Psoas muscle (tissue), 8 donors: ENCODE results near the gene OOSP4B. TPM values are rescaled to one million over a fixed set of nuclear protein-coding genes. Genes with fewer than 3 reads are reported as not detected.

Experiments used
- ATAC-seq, 4 donors: fragments of 200-7000 bp; cut with Tn5 transposase; one replicate each; pipeline ENCODE4 v1.9.1; 2020; ENCODE audit warnings: moderate library complexity in 3 of 4, mild to moderate bottlenecking in 2 of 4
- DNase-seq, 2 donors: peaks; one replicate each; pipeline ENCODE4 v3.0.0-alpha.2; 2020
- H3K27ac ChIP-seq: fragments of 200-600 bp; one replicate; pipeline ENCODE4 v1.8.0; 2022
- H3K27me3 ChIP-seq, 3 donors: fragments of 200-600 bp in 1 of 3; one replicate each; pipeline versions ENCODE4 v1.6.1 to v1.8.0; 2013 to 2022; ENCODE audit warnings: low read length in 2 of 3, mild to moderate bottlenecking in 2 of 3, moderate library complexity in 1 of 3; ENCODE audit not compliant: insufficient read depth in 3 of 3
- H3K36me3 ChIP-seq, 2 donors: fragments of 200-600 bp in 1 of 2; one replicate each; pipeline versions ENCODE4 v1.6.1 to v1.8.0; 2013 to 2022; ENCODE audit warnings: low read depth in 1 of 2, mild to moderate bottlenecking in 1 of 2, moderate library complexity in 1 of 2; ENCODE audit not compliant: insufficient read depth in 1 of 2
- H3K4me1 ChIP-seq: fragments of 200-600 bp; one replicate; pipeline ENCODE4 v1.8.0; 2022
- H3K4me3 ChIP-seq: fragments of 200-600 bp; one replicate; pipeline ENCODE4 v1.8.0; 2022; ENCODE audit warnings: mild to moderate bottlenecking
- H3K9me3 ChIP-seq: fragments of 200-600 bp; one replicate; pipeline ENCODE4 v1.8.0; 2022
- WGBS, 3 donors: extraction: QIAGEN DNeasy Blood & Tissue Kit; methylation state at CpG; one replicate each; pipeline versions ENCODE4 v1.1.6 to v1.1.7; 2013; 5-methylcytosine and 5-hydroxymethylcytosine counted together
- intact Hi-C, 2 donors: fragments of 100-400 bp; cut with DNase I; formaldehyde crosslinking; loops; one replicate each; pipeline versions ENCODE4 v1.11.0 to v1.14.2; 2022
- polyA plus RNA-seq, 3 donors: library from polyadenylated mRNA; stranded (reverse); fragments of 200-250 nt; gene quantifications; one replicate each; pipeline ENCODE4 v1.2.3, GENCODE V29; 2013
- total RNA-seq, 4 donors: library from RNA; stranded (reverse); fragmentation: NEBNext Ultra II Directional in 2 of 4; extraction: Animal tissue kit (Norgen Biotek cat#: 25700) in 2 of 4; gene quantifications; one replicate each; pipeline versions ENCODE4 v1.2.1 to v1.2.4, GENCODE V29; 2021 to 2023
- TF ChIP-seq, protein P1 (sequence below): fragments of 200-600 bp; IDR thresholded peaks from one replicate; pipeline ENCODE4 v1.8.0; 2022; ENCODE audit warnings: antibody characterized with exemption
- donor health status: healthy with polysubstance abuse.
- donor health status: DM: no; HTN: no; CAD: no; lungs with moderate emphysema.
- donor health status: Bipolar disorder and iron deficiency.
- donor health status: healthy.
- donor health status: DM: yes; HTN: yes; CAD: no.
- donor health status: DM: no; HTN: no; CAD: no.
- donor health status: DM: no; HTN: no; CAD: no.
- donor health status: DM: yes; HTN: yes; CAD: no.

OOSP4B gene
- total and polyA plus RNA-seq, 7 donors, result not detected

DNA sequence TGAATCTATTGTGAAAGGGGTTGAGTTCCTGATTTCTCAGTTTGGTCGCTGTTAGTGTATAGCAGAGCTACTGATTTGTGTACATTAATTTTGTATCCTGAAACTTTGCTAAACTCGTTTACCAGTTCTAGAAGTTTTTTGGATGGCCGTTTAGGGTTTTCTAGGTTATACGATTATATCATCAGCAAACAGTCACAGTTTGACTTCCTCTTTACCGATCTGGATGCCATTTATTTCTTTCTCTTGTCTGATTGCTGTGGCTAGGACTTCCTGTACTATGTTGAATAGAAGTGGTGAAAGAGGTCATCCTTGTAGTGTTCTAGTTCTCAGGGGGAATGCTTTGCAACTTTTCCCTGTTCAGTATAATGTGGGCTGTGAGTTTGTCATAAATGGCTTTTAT lies 24.6 kb upstream of the OOSP4B start:
- no peak overlapping the region for H3K27ac ChIP-seq
- intact Hi-C loops, result no loop called here
- peaks cover 9% of the 10 kb centered on the region for H3K9me3 ChIP-seq
- H3K36me3 ChIP-seq, result no peaks in the 10 kb centered on the region
- DNase-seq (no peak), ATAC-seq (no peak)
- H3K4me1 ChIP-seq, result no peaks in the 10 kb centered on the region
- 68 to 71% (median 70%) methylated on average over 5 of the region's 5 CpGs for WGBS, 3 donors
- TF ChIP-seq, protein P1, sequence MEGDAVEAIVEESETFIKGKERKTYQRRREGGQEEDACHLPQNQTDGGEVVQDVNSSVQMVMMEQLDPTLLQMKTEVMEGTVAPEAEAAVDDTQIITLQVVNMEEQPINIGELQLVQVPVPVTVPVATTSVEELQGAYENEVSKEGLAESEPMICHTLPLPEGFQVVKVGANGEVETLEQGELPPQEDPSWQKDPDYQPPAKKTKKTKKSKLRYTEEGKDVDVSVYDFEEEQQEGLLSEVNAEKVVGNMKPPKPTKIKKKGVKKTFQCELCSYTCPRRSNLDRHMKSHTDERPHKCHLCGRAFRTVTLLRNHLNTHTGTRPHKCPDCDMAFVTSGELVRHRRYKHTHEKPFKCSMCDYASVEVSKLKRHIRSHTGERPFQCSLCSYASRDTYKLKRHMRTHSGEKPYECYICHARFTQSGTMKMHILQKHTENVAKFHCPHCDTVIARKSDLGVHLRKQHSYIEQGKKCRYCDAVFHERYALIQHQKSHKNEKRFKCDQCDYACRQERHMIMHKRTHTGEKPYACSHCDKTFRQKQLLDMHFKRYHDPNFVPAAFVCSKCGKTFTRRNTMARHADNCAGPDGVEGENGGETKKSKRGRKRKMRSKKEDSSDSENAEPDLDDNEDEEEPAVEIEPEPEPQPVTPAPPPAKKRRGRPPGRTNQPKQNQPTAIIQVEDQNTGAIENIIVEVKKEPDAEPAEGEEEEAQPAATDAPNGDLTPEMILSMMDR, result no peak
- no peaks in the 10 kb centered on the region for H3K27me3 ChIP-seq
- no peak overlapping the region for H3K4me3 ChIP-seq

DNA sequence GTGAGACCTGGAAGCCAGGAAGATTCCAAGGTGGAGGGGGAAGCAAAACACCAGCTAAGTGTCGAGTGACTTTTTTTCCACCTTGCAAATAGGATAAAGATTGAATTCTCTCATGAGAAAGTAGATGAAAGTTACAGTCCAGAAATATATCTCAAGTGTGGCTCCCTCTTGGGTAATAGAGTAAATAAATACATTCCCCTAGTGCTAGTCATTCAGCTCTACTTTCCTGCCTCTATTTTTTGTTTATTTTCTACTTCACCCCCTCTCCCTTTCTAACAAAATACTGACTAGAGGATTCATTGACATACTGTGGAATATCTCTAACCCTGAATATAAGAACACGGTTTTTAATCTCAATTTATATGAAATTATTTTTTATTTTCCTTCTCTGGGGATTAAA lies 19.2 kb upstream of the OOSP4B start:
- DNase-seq, result no peak
- H3K4me3 ChIP-seq, result no peak overlapping the region
- WGBS, 3 donors, result 56 to 60% (median 59%) methylated on average over 2 of the region's 2 CpGs
- H3K36me3 ChIP-seq, result no peaks in the 10 kb centered on the region
- H3K9me3 ChIP-seq, result no peaks in the 10 kb centered on the region
- H3K27ac ChIP-seq, result no peak overlapping the region
- intact Hi-C loops, result no loop called here
- H3K4me1 ChIP-seq, result no peaks in the 10 kb centered on the region
- TF ChIP-seq, protein P1, result no peak
- no peaks in the 10 kb centered on the region for H3K27me3 ChIP-seq
- ATAC-seq, result no peak

DNA sequence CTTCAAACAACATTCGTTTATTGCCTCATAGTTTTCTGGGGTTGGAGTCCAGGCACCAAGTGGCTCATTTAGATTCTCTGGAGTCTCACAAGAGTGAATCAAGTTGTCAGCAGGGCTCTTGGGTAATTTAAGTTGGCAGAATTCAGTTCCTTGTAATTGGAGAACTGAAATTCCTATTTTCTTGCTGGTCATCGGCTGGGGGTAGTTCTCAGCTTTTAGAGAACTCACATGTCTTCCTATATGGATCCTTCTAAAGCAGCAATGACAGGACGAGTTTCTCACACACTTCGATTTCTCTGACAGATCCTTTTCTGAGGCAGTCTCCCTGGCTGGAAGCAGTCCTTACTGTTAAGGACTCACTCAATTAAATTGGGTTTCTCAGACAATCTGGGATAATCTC lies 17.3 kb upstream of the OOSP4B start:
- intact Hi-C loops, result no loop called here
- DNase-seq, result no peak
- TF ChIP-seq, protein P1, result no peak
- no peak for ATAC-seq
- 27 to 39% (median 34%) methylated on average over 4 of the region's 4 CpGs for WGBS, 3 donors
- no peaks in the 10 kb centered on the region for H3K9me3 ChIP-seq
- H3K27me3 ChIP-seq, result no peaks in the 10 kb centered on the region
- no peak overlapping the region for H3K27ac ChIP-seq
- H3K4me3 ChIP-seq, result no peak overlapping the region
- H3K36me3 ChIP-seq, result no peaks in the 10 kb centered on the region
- no peaks in the 10 kb centered on the region for H3K4me1 ChIP-seq

DNA sequence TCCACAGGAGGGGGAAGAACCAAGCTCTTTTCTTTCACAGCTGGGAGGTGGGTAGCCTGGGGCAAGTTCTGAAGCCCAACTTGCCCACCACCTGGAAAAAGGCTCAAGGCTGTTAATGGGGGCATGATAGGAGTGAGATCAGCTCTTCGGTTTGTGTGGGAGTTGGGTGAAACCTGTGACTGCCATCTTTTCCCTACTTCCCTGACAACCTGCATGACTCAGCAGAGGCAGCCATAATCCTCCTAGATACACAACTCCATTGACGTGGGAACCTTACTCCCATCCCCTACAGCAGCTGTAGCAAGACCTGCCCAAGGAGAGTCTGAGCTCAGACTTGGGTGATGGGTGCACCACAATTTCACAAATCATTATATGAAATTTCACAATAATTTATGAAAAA lies 13.3 kb upstream of the OOSP4B start:
- Histone ChIP-seq H3K4me1 (no peaks in the 10 kb centered on the region), H3K27ac (no peak overlapping the region), H3K27me3 (no peaks in the 10 kb centered on the region), H3K36me3 (no peaks in the 10 kb centered on the region), H3K9me3 (no peaks in the 10 kb centered on the region), H3K4me3 (no peak overlapping the region)
- WGBS, 3 donors, result 62 to 76% (median 73%) methylated on average over 2 of the region's 2 CpGs
- DNase-seq (no peak), ATAC-seq (no peak)
- intact Hi-C loops, result no loop called here
- TF ChIP-seq, protein P1, result no peak

DNA sequence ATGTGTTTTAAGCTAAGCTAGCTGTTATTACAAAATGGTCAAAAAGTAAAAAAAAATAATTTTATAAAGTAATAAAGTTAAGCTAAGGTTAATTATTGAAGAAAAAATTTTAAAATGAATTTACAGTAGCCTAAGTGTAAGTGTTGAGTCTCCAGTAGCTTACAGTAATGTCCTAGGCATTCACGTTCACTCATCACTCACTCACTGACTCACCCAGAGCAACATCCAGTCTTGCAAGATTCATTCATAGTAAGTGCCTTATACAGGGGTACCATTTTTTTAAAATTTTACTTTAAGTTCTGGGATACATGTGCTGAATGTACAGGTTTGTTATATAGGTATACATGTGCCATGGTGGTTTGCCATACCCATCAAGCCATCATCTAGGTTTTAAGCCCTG lies 11.6 kb upstream of the OOSP4B start:
- no peak for DNase-seq
- Histone ChIP-seq H3K4me1 (no peaks in the 10 kb centered on the region), H3K9me3 (no peaks in the 10 kb centered on the region), H3K36me3 (no peaks in the 10 kb centered on the region), H3K4me3 (no peak overlapping the region), H3K27ac (no peak overlapping the region), H3K27me3 (no peaks in the 10 kb centered on the region)
- TF ChIP-seq, protein P1, result no peak
- 80 to 88% (median 86%) methylated on average over 1 of the region's 1 CpG for WGBS, 3 donors
- ATAC-seq, result no peak
- intact Hi-C loops, result no loop called here
